Spleen (tissue), 3 donors: ENCODE measurements around the gene MAPKBP1.

Experiments used
- POLR2A ChIP-seq, 3 donors: fragments of 450-650 bp; IDR thresholded peaks; one replicate each; pipeline ENCODE4 v1.5.1; 2017; ENCODE audit warnings: antibody characterized with exemption in 3 of 3, mild to moderate bottlenecking in 1 of 3
- POLR2AphosphoS5 ChIP-seq, 3 donors: sonication (generic); formaldehyde crosslinking; IDR thresholded peaks; one replicate each; pipeline ENCODE4 v1.5.1; 2017; ENCODE audit warnings: antibody characterized with exemption in 3 of 3

DNA sequence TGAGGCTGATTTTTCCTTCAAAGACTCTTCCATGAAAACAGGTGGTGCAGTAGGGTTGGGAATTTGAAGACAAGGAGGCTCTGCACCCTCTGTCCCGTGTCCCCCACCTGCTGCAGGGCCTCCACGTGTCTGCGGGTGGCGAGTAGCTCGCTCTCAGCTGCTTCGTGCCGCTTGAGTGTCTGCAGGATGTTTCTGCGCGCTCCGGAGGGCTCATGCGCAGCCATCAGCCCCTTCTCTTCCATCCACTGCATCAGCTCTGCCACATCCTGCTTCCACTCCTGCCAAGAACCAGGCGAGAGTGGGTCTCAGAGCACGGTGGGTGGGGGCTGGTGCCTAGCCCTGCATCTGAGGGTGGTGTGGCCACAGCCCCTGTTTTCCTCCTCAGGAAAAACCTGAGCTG lies 101.7 kb downstream of the MAPKBP1 start:
- TF ChIP-seq POLR2AphosphoS5 (IDR thresholded peaks at IDR 0.05) (no peak), POLR2A (IDR thresholded peaks at IDR 0.05) (no peak)
